Fibroblast of villous mesenchyme (primary cell): ENCODE results near the gene HMHB1. TPM values are rescaled to one million over a fixed set of nuclear protein-coding genes. Genes with fewer than 3 reads are reported as not detected.

Experiments used
- DNase-seq: peaks from one replicate; pipeline ENCODE4 v3.0.0-alpha.2; 2010; ENCODE audit warnings: low read depth
- H3K4me3 ChIP-seq: 2 replicates; pipeline ENCODE4 v1.5.1; 2011; ENCODE audit warnings: low read depth, mild to moderate bottlenecking, low read length
- total RNA-seq: library from RNA; depleted of rRNA; stranded (reverse); fragments of >200 nt; gene quantifications from 2 replicates; pipeline ENCODE4 v1.2.3, GENCODE V29; 2012
- TF ChIP-seq, protein P1 (sequence below): IDR thresholded peaks from 2 replicates; pipeline ENCODE4 v1.5.1; 2012; ENCODE audit warnings: low read depth, mild to moderate bottlenecking, low read length; ENCODE audit not compliant: insufficient read depth

Gene HMHB1
- total RNA-seq, 1 donor, result not detected

- no peak for DNase-seq
Observed at GRCh38 chr5:143771602-143772001, 40.4 kb upstream of the HMHB1 start.

DNA sequence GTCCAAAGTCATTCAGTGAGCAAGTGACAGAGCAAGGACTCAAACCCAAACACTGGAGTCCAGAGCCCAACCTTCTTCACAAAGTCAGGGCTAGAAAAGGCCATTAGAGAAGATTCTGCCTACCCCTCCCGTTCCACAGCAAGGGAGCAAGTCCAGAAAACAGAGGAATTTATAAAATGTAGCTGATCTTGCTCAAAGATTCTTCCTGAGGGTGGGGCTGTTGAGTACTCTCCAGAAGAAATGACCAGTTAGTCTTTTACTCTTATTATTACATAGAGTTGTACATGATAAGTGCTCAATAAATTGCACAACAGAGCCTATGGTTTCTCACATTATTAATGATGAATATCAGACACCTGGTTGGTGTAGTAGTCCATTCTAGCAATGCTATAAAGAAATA is 39.3 kb upstream of the HMHB1 start:
- TF ChIP-seq, protein P1, sequence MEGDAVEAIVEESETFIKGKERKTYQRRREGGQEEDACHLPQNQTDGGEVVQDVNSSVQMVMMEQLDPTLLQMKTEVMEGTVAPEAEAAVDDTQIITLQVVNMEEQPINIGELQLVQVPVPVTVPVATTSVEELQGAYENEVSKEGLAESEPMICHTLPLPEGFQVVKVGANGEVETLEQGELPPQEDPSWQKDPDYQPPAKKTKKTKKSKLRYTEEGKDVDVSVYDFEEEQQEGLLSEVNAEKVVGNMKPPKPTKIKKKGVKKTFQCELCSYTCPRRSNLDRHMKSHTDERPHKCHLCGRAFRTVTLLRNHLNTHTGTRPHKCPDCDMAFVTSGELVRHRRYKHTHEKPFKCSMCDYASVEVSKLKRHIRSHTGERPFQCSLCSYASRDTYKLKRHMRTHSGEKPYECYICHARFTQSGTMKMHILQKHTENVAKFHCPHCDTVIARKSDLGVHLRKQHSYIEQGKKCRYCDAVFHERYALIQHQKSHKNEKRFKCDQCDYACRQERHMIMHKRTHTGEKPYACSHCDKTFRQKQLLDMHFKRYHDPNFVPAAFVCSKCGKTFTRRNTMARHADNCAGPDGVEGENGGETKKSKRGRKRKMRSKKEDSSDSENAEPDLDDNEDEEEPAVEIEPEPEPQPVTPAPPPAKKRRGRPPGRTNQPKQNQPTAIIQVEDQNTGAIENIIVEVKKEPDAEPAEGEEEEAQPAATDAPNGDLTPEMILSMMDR, result no peak
- no peak overlapping the region for H3K4me3 ChIP-seq
- no peak for DNase-seq

More at GRCh38 chr5:143771602-143772001, 40.4 kb upstream of the HMHB1 start:
- TF ChIP-seq, protein P1, result no peak
- H3K4me3 ChIP-seq, result no peak overlapping the region

DNA sequence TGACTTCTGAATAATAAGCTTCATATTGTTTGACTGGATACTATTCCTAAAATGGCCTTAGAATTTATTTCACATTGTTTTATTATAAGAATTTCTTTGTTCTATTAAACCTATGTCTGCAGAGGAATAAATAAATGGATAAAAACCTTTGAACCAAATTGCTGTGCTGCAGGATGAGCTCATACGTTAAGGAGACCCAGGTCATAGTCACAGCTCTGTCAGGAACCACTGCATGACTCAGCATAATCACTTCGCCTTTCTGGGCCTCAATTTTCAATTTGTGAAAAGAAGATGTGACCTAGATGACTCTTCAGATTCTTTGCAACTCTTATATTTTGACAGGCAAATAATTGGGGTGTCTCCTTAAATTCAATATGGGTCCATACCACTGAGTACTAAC is 36.7 kb upstream of the HMHB1 start:
- no peak overlapping the region for H3K4me3 ChIP-seq
- TF ChIP-seq, protein P1, result no peak
- DNase-seq, result peak; percentile 40

GRCh38 chr5:143776951-143777350 is 35.0 kb upstream of the HMHB1 start:
- TF ChIP-seq, protein P1, result no peak
- DNase-seq, result no peak
- H3K4me3 ChIP-seq, result no peak overlapping the region

- no peak for DNase-seq
- no peak overlapping the region for H3K4me3 ChIP-seq
- TF ChIP-seq, protein P1, result no peak
Observed at GRCh38 chr5:143779506-143779905, 32.5 kb upstream of the HMHB1 start.

GRCh38 chr5:143781993-143782520 is 29.9 kb upstream of the HMHB1 start:
- no peak for DNase-seq
- H3K4me3 ChIP-seq, result no peak overlapping the region
- TF ChIP-seq, protein P1, result no peak
